NCI-H2107 treated with DMSO at 0.1 percent for 48 hours (cell line): ENCODE measurements around the gene ATP8A2.

Experiments
- DNase-seq: peaks from one replicate; lab custom pipeline; 2025; ENCODE audit not compliant: unreplicated experiment; lab: John Stamatoyannopoulos, UW

ATP8A2 gene

GRCh38 chr13:25844559-25845434 lies 473.0 kb downstream of the ATP8A2 start:
- no peak for DNase-seq

GRCh38 chr13:25846222-25846984 lies 474.6 kb downstream of the ATP8A2 start:
- no peak for DNase-seq

GRCh38 chr13:25847145-25847544 lies 475.4 kb downstream of the ATP8A2 start:
- DNase-seq: no peak

- no peak for DNase-seq
These were observed 476.2 kb downstream of the ATP8A2 start for GRCh38 chr13:25847635-25848626.

- no peak for DNase-seq
These were observed 477.3 kb downstream of the ATP8A2 start for GRCh38 chr13:25848812-25849745.

GRCh38 chr13:25857830-25858229 lies 486.1 kb downstream of the ATP8A2 start:
- DNase-seq: no peak

- no peak for DNase-seq
These were observed 487.8 kb downstream of the ATP8A2 start for GRCh38 chr13:25859528-25859927.

- no peak for DNase-seq
These were observed 488.5 kb downstream of the ATP8A2 start for GRCh38 chr13:25860265-25860664.

GRCh38 chr13:25860862-25861261 lies 489.1 kb downstream of the ATP8A2 start:
- no peak for DNase-seq

- DNase-seq: no peak
These were observed 490.4 kb downstream of the ATP8A2 start for GRCh38 chr13:25862156-25862555.

- DNase-seq: no peak
These were observed 492.3 kb downstream of the ATP8A2 start for GRCh38 chr13:25864116-25864515.

GRCh38 chr13:25864936-25865335 lies 493.2 kb downstream of the ATP8A2 start:
- no peak for DNase-seq

GRCh38 chr13:25865391-25865790 lies 493.6 kb downstream of the ATP8A2 start:
- DNase-seq: no peak

- DNase-seq: no peak
These were observed 495.3 kb downstream of the ATP8A2 start for GRCh38 chr13:25867038-25867437.

- DNase-seq: no peak
These were observed 496.7 kb downstream of the ATP8A2 start for GRCh38 chr13:25868490-25868889.

- no peak for DNase-seq
These were observed 498.2 kb downstream of the ATP8A2 start for GRCh38 chr13:25869941-25870340.

- DNase-seq: no peak
These were observed 499.8 kb downstream of the ATP8A2 start for GRCh38 chr13:25871389-25872125.

GRCh38 chr13:25872481-25873241 lies 500.9 kb downstream of the ATP8A2 start:
- DNase-seq: no peak

- no peak for DNase-seq
These were observed 501.5 kb downstream of the ATP8A2 start for GRCh38 chr13:25873242-25873612.
